Stimulated activated CD8-positive, alpha-beta memory T cell treated with anti-CD3 and anti-CD28 coated beads, Interleukin-12 subunit alpha, Interleukin-12 subunit beta, amount 100 ng/mL, for 1 hour (primary cell): ENCODE results near the gene ARMC3.
A peak's percentile ranks its signal among the peaks of the same experiment; 100 is the strongest.
"Not testable (repeated sequence)": the region's sequence is repeated elsewhere in the genome, so short reads cannot be mapped to it uniquely, and the experiment has no call there.

Experiments
- DNase-seq: peaks from one replicate; pipeline ENCODE4 v3.0.0-alpha.2; 2020; ENCODE audit warnings: low read depth

Gene ARMC3

GRCh38 chr10:22927166-22927565, 687 bp upstream of the ARMC3 start:
- DNase-seq = no peak

DNA sequence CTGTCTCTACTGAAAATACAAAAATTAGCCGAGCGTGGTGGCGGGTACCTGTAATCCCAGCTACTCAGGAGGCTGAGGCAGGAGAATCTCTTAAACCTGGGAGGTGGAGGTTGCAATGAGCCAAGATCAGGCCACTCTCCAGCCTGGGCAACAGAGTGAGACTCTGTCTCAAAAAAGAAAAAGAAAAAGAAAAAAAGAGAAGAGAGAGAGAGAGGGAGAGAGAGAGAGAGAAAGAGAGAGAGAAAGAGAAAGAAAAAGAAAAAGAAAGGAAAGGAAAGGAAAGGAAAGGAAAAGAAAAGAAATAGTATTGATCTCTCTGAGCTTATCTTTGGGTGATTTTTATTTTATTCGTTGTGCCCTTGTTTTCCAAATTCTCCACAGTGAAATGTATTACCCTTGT, 1.2 kb downstream of the ARMC3 start:
- DNase-seq = not testable (repeated sequence)

DNA sequence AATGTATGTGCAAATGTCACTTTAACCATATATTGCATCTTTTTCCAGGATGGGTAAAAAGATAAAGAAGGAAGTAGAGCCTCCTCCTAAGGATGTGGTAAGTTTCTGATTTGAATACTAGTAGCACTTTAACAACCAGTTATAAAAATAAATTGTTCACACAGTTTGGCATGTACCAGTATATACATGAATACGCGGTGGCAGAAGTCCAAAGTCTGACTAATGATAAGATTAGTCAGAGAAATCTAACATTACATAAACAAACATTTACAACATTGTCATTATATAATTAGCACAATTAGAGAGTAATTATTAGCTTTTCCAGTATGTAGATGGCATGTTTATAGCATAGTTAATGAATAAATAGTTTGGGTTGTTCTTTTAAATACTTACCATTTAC, 4.1 kb downstream of the ARMC3 start:
- no peak for DNase-seq

DNA sequence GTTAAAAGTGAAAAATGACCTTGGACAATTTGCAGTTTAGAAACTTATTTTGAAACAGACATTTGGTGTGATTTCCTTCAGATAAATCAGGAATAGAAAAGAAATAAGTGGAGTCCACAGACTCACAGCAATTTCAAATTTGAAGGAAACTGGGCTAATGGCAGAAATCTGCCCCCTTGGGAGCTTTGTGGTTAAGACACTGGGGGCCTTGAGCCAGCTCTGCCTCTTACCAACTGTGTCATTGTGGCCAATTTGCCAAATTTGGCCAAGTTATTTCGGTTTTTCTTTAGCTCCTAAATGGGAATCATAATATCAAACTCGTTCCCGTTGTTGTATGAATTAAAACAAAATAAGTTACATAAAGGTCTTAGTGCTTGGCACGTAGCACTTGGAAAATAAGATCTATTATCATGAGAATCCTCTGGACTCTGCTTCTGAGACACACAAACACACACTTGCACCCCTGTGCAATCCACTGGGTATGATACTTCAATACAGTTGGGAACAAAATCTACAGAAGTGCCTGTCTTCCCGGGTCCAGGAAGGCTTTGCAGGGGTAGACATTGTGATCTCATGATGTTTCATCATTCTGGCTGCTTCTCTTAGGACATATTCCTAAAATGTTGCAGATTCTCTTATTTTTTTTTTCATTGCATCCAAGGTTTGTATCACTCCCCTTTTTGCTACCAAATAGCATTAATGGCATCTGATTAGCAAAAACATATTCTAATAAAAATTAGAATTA, 4.9 kb downstream of the ARMC3 start:
- no peak for DNase-seq

DNA sequence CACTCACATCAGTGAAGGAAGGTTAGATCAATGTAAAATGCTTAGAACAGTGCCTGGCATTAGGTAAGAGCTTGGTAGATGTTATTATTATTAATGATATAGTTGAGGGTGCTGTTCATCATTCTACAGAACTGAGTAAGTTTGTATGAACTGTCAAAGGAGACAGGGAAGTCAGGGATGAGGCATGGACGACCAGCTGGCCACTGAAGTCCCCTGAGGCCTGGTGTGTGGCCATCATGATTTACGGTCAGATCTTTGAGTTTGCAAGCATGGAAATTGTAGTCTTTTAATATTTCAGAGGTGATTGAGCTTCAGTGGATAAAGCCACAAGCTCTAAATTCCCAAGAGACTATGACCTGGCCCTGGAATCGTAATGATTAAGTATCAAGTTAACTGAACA, 6.9 kb downstream of the ARMC3 start:
- DNase-seq = no peak

GRCh38 chr10:22942437-22942836, 14.6 kb downstream of the ARMC3 start:
- DNase-seq = no peak

GRCh38 chr10:22945934-22946673, 18.3 kb downstream of the ARMC3 start:
- no peak for DNase-seq

GRCh38 chr10:22954970-22955369, 27.1 kb downstream of the ARMC3 start:
- no peak for DNase-seq

DNA sequence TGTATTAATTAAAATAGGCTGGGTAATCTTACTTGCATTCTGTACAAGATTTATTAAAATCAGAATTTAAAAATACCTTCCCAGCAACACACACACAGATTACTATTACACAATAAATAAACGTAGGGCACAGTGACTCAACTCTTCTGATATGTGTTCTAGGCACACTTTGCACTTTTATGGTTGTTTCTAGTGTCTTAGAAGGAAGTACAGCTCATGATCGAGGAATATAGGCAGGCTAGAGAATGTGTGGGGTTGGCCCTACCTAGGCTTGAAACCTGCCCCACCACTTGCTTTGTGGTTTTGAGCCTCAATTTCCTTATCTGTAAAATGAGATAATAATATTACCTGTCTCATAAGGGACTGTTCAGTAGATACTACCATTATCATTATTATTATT, 30.5 kb downstream of the ARMC3 start:
- DNase-seq = no peak

DNA sequence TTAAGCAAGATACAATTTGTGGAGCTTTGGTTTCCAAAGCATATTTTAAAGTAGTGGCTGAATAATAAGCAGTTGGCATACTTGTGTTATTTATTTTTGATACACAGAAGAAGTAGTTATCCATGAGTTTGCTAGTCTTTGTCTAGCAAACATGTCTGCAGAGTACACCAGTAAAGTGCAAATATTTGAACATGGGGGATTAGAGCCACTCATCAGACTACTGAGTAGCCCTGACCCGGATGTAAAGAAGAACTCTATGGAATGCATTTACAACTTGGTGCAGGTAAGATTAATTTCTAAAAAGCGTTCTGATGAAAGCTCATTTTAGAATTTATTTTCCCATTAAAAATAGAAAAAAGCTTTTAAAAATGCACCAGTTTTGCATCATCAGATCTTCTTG, 31.4 kb downstream of the ARMC3 start:
- no peak for DNase-seq

- DNase-seq = no peak
Observed at GRCh38 chr10:22959950-22960349, 32.1 kb downstream of the ARMC3 start.

DNA sequence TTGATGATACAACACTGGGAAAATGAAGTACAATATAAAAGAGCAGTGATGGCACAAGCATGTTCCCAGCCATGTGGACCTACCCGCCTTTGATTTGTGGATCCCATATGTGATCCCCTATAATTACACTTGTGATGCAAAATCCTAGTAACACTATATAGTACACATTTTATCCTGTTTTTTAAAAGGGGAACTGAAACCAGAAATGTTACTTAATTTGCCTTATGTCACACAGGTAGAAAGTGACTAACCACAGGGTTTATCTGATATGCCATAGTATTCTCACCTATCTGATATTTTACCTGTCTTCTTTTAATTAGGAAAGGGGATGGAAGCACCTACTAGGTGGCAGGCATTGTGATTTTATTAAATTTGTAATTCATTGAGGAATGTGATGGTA, 35.0 kb downstream of the ARMC3 start:
- no peak for DNase-seq

DNA sequence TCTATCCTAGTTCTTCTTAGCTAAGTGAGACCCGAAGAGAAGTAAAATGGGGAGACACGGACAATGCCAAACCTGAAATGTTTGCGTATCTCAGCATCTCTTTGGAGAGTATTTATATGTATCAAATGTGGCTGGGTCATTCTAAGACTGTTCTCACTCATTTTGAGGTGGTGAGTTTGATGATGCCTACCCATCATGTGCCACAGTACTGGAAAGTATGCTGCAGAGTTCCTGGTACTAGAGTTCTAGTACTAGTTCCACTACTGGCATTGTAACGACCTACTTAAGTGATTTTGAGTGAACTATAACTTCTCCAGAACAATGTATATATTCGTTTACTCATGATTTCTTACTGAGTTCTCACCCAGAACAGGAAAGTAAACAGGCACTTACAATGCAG, 41.9 kb downstream of the ARMC3 start:
- DNase-seq = no peak

- no peak for DNase-seq
Observed at GRCh38 chr10:22976534-22976933, 48.7 kb downstream of the ARMC3 start.

DNA sequence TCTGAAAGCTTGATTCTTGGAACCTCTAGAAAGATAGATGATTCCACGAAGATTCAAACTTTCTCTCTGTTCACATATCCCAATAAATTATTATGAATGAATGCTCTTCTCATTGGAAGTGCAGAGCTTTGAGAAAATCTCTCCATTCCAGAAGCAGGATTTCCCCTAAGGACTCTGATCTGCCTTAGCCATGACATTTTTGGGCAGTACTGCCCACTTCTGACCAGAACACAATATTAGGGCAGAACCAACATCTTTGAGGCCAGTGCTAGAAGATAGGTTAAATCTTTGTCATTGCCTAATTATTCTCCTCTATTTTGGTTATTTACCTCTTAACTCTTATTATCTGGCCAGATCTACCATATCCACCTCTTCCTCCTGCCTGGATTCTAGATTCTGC, 49.9 kb downstream of the ARMC3 start:
- no peak for DNase-seq

DNA sequence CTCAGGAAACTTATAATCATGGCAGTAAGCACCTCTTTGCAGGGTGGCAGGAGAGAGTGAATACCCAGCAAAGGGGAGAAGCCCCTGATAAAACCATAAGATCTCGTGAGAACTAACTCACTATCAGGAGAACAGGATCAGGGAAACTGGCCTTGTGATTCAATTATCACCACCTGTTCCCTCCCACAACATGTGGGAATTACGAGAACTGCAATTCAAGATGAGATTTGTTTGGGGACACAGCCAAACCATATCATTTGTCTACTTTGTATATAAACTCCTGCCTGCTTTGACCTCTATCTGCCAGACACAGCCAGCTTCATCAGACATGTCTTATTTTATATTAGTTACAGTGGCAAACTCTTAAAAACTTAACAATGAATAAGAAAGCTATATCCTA, 50.4 kb downstream of the ARMC3 start:
- no peak for DNase-seq

DNA sequence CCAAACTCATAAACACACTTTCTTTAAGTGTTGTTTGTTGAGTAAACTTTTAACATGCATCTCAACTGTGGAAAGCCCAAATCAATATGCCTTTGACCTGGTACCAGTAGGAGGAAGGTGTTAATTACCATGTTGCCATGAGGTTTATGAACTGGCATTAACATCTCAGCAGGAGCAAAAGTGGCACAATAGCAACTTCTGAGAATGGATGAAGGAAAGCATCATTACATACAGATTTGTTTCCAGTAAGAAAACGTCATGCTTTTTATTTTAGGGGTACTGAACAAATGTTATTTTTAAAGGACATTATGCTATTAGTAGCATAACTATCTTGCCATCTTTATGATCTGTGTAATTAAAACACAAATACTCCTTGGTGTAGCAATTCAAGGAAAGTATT, 51.1 kb downstream of the ARMC3 start:
- DNase-seq = no peak

- no peak for DNase-seq
Observed at GRCh38 chr10:22980822-22981221, 53.0 kb downstream of the ARMC3 start.

DNA sequence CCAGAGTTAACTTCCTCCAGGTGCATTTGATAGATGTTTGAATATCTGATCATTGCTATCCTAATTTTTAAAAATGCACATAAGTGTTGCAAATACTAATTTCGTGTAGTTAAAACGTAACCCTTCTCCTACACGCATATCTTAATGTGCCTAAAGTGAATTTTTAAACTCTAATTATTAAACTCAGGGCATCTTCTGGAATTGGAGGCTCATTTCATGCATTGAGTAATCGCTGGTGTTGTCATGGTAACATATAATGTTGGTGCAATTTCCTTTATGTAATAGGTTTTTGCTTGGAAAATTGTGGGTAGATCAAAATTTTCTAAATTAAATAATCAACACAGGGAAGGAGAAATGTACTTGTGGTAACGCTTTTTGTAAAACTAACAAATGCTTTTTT, 56.2 kb downstream of the ARMC3 start:
- DNase-seq = no peak

- DNase-seq = no peak
Observed at GRCh38 chr10:22986771-22987542, 59.1 kb downstream of the ARMC3 start.

DNA sequence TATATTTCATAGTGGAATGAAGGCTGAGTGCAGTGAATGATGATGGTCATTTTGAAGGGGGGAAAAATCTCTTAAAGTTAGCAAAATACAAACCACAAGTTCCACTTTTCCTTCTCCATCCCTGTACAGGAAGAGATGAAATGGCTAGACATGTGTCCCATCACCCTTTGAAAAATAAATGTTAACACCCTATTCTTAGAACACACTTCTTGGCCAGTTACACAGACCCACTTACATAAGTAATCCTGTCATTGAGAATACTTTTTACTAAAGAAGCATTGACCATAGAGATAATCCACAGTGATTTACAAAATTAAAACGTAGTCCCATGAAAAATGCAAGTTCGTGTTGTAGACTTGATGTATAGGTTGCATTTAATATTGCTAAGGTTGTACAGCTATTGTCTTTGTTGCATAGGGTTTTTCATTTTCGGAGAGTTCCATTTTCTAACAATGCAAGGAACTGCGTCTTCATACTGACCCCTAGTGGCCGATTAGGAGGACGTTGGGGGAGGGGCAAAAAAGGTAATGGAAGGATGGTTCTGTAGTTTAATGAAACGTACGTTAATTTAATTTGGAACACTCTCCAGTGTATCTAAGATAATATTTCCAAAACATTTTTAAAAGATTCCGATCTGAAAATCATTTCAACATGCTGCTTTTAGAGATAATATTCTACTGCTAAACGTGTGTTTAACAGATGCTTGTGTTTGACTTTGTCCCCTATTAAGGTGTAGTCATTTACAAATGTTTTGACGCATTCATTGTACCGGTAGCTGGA, 60.9 kb downstream of the ARMC3 start:
- peak; percentile 64 for DNase-seq

- no peak for DNase-seq
Observed at GRCh38 chr10:22990443-22990842, 62.6 kb downstream of the ARMC3 start.
